Fibroblast of lung (primary cell): Measurements from ENCODE around the gene NHS. TPM values are rescaled to one million over a fixed set of nuclear protein-coding genes. Genes with fewer than 3 reads are reported as not detected.

Experiments used
- DNase-seq, 2 donors: peaks; one replicate each; pipeline versions ENCODE4 v3.0.0 to v3.0.0-alpha.2; 2010; ENCODE audit warnings: low read depth in 2 of 2
- H2AFZ ChIP-seq: 2 replicates; pipeline ENCODE4 v1.5.1; 2012; ENCODE audit warnings: low read length, control low read depth, inconsistent platforms
- H3K27ac ChIP-seq: 2 replicates; pipeline ENCODE4 v1.5.1; 2011; ENCODE audit warnings: low read length, control low read depth; ENCODE audit not compliant: insufficient read depth
- H3K27me3 ChIP-seq: 2 replicates; pipeline ENCODE4 v1.5.1; 2011; ENCODE audit warnings: mild to moderate bottlenecking, low read length; ENCODE audit not compliant: control insufficient read depth, insufficient read depth
- H3K36me3 ChIP-seq: 2 replicates; pipeline ENCODE4 v1.5.1; 2011; ENCODE audit warnings: low read length; ENCODE audit not compliant: control insufficient read depth, insufficient read depth
- H3K4me1 ChIP-seq: 2 replicates; pipeline ENCODE4 v1.5.1; 2011; ENCODE audit warnings: low read length; ENCODE audit not compliant: control insufficient read depth, insufficient read depth; ENCODE audit errors: extremely low read depth
- H3K4me2 ChIP-seq: 2 replicates; pipeline ENCODE4 v1.5.1; 2011; ENCODE audit warnings: low read length, control low read depth; ENCODE audit not compliant: insufficient read depth; ENCODE audit errors: extremely low read depth
- H3K4me3 ChIP-seq, 4 experiments: fragments of 200-600 bp in 1 of 4; sonication (generic) in 1 of 4; replicated peaks in 1 of 4; 2 replicates each; pipeline ENCODE4 v1.5.1; 2011 to 2016; ENCODE audit warnings: low read length in 4 of 4, low read depth in 3 of 4, mild to moderate bottlenecking in 3 of 4, control low read depth in 2 of 4, inconsistent platforms in 1 of 4, mixed read lengths in 1 of 4; ENCODE audit not compliant: insufficient read depth in 1 of 4; ENCODE audit errors: control extremely low read depth in 1 of 4
- H3K79me2 ChIP-seq: 2 replicates; pipeline ENCODE4 v1.5.1; 2012; ENCODE audit warnings: mild to moderate bottlenecking, low read length, inconsistent platforms; ENCODE audit not compliant: control insufficient read depth, insufficient read depth
- H3K9ac ChIP-seq: 2 replicates; pipeline ENCODE4 v1.5.1; 2011; ENCODE audit warnings: mild to moderate bottlenecking, low read length, control low read depth; ENCODE audit not compliant: insufficient read depth
- H3K9me3 ChIP-seq: 2 replicates; pipeline ENCODE4 v1.5.1; 2012; ENCODE audit warnings: low read depth, low read length; ENCODE audit not compliant: control insufficient read depth, insufficient read depth
- H4K20me1 ChIP-seq: 2 replicates; pipeline ENCODE4 v1.5.1; 2011; ENCODE audit warnings: low read length; ENCODE audit not compliant: control insufficient read depth, insufficient read depth; ENCODE audit errors: extremely low read depth
- EZH2 ChIP-seq: IDR thresholded peaks from 2 replicates; pipeline ENCODE4 v1.5.1; 2012; ENCODE audit warnings: low read length, control low read depth, mild to moderate bottlenecking; ENCODE audit errors: missing control alignments
- polyA plus RNA-seq, 2 donors: library from polyadenylated mRNA; depleted of rRNA in 1 of 2; stranded (reverse) in 1 of 2; unstranded in 1 of 2; fragments of >200 nt; gene quantifications; 2 replicates each; pipeline ENCODE4 v1.2.1, GENCODE V29; 2011 to 2012; ENCODE audit warnings: missing spikeins in 1 of 2
- total RNA-seq: library from RNA; depleted of rRNA; stranded (reverse); fragments of >200 nt; gene quantifications from 2 replicates; pipeline ENCODE4 v1.2.1, GENCODE V29; 2014
- TF ChIP-seq, protein P1 (sequence below), 2 donors: IDR thresholded peaks in 1 of 2; conservative IDR thresholded peaks in 1 of 2; 1 replicate in 1 of 2; 2 replicates in 1 of 2; pipeline ENCODE4 v1.5.1; 2011 to 2012; ENCODE audit warnings: low read length in 2 of 2, control low read depth in 1 of 2, inconsistent platforms in 1 of 2, low read depth in 1 of 2, mild to moderate bottlenecking in 1 of 2

NHS gene
- total and polyA plus RNA-seq, 2 donors (not counting 1 experiment from before 2014, with no cell fraction given), result 1.4 to 3.8 TPM

GRCh38 chrX:17713288-17713687 lies 338.3 kb downstream of the NHS start:
- no peaks in the 10 kb centered on the region for H3K4me1 ChIP-seq
- H3K27me3 ChIP-seq, result no peaks in the 10 kb centered on the region
- no peak overlapping the region for H3K9ac ChIP-seq
- H3K27ac ChIP-seq, result no peak overlapping the region
- TF ChIP-seq, protein P1, sequence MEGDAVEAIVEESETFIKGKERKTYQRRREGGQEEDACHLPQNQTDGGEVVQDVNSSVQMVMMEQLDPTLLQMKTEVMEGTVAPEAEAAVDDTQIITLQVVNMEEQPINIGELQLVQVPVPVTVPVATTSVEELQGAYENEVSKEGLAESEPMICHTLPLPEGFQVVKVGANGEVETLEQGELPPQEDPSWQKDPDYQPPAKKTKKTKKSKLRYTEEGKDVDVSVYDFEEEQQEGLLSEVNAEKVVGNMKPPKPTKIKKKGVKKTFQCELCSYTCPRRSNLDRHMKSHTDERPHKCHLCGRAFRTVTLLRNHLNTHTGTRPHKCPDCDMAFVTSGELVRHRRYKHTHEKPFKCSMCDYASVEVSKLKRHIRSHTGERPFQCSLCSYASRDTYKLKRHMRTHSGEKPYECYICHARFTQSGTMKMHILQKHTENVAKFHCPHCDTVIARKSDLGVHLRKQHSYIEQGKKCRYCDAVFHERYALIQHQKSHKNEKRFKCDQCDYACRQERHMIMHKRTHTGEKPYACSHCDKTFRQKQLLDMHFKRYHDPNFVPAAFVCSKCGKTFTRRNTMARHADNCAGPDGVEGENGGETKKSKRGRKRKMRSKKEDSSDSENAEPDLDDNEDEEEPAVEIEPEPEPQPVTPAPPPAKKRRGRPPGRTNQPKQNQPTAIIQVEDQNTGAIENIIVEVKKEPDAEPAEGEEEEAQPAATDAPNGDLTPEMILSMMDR (conservative IDR thresholded peaks at IDR 0.05 in 1 of 2, IDR thresholded peaks at IDR 0.05 in 1 of 2; ENCODE audit: low read depth in 1 of 2, low read length in 2 of 2), result no peak
- TF ChIP-seq EZH2, result no peak
- H3K9me3 ChIP-seq, result no peaks in the 10 kb centered on the region
- no peaks in the 10 kb centered on the region for H3K79me2 ChIP-seq
- no peak overlapping the region for H2AFZ ChIP-seq
- H3K4me2 ChIP-seq, result no peak overlapping the region
- DNase-seq, result no peak
- no peak overlapping the region for H3K4me3 ChIP-seq
- no peaks in the 10 kb centered on the region for H3K36me3 ChIP-seq
- no peaks in the 10 kb centered on the region for H4K20me1 ChIP-seq

DNA sequence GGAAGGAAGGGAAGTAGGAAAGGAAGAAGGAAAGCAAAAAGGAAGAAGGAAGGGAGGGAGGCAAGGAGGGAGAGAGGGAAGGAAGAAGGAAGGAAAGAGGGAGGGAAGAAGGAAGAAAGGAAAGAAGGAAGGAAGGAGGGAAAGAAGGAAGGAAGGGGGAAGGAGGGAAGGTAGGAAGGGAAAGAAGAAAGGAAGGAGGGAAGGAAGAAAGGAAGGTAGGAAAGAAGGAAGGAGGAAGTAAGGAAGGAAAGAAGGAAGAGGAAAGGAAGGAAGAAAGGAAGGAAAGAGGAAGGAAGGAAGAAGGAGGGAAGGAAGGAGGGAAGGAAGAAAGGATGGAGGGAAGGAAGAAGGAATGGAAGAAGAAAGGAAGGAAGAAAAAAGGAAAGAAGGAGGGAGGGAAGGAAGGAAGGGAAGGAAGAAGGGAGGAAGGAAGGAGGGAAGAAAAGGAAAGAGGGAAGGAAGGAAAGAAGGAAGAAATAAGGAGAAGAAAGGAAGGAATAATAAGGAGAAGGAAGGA lies 343.7 kb downstream of the NHS start:
- no peak overlapping the region for H2AFZ ChIP-seq
- no peaks in the 10 kb centered on the region for H3K27me3 ChIP-seq
- H3K4me3 ChIP-seq, result no peak overlapping the region
- no peaks in the 10 kb centered on the region for H3K36me3 ChIP-seq
- no peak overlapping the region for H3K9ac ChIP-seq
- no peaks in the 10 kb centered on the region for H3K79me2 ChIP-seq
- no peak for TF ChIP-seq EZH2
- TF ChIP-seq, protein P1 (conservative IDR thresholded peaks at IDR 0.05 in 1 of 2, IDR thresholded peaks at IDR 0.05 in 1 of 2; ENCODE audit: low read depth in 1 of 2, low read length in 2 of 2), result no peak
- H4K20me1 ChIP-seq, result no peaks in the 10 kb centered on the region
- H3K4me1 ChIP-seq, result no peaks in the 10 kb centered on the region
- H3K9me3 ChIP-seq, result no peaks in the 10 kb centered on the region
- H3K4me2 ChIP-seq, result no peak overlapping the region
- H3K27ac ChIP-seq, result no peak overlapping the region
- DNase-seq, result no peak

DNA sequence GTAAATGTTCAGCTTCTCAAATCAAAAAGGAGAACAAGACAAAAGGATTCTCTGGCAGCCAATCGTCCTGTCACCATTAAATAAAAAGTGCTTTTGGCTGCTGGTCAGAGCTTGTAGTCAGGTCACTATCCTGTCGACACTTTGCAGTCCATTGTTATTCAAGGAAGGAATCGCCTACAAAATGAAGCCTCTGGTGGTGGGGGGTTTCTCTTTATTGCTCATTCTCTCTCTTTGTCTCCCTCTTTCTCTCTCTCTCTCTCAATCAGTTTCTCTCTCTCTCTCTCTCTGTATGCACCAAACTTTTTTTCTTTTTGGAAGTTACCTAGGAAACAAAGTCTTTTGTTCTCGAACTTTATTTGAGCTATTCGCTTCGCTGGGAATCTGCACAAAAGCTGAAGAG lies 344.7 kb downstream of the NHS start:
- Histone ChIP-seq H3K4me1 (no peaks in the 10 kb centered on the region), H3K4me3 (no peak overlapping the region), H4K20me1 (no peaks in the 10 kb centered on the region), H3K9ac (no peak overlapping the region), H3K27ac (no peak overlapping the region), H3K9me3 (no peaks in the 10 kb centered on the region), H3K27me3 (no peaks in the 10 kb centered on the region), H3K79me2 (no peaks in the 10 kb centered on the region), H3K4me2 (no peak overlapping the region), H3K36me3 (no peaks in the 10 kb centered on the region), H2AFZ (no peak overlapping the region)
- DNase-seq, result no peak
- TF ChIP-seq EZH2, result no peak
- TF ChIP-seq, protein P1 (conservative IDR thresholded peaks at IDR 0.05 in 1 of 2, IDR thresholded peaks at IDR 0.05 in 1 of 2; ENCODE audit: low read depth in 1 of 2, low read length in 2 of 2), result no peak
